Breast epithelium (tissue), 3 donors: ENCODE measurements around the gene PITPNM3.

Experiments used
- POLR2A ChIP-seq: fragments of 450-650 bp; IDR thresholded peaks from one replicate; pipeline ENCODE4 v1.6.1; 2016; ENCODE audit warnings: antibody characterized with exemption, mild to moderate bottlenecking, moderate library complexity
- POLR2AphosphoS5 ChIP-seq, 3 donors: sonication (generic); formaldehyde crosslinking; IDR thresholded peaks; one replicate each; pipeline ENCODE4 v1.6.1; 2017; ENCODE audit warnings: antibody characterized with exemption in 3 of 3
- TF ChIP-seq, protein P1 (sequence below), 3 donors: fragments of 450-650 bp; IDR thresholded peaks; one replicate each; pipeline ENCODE4 v1.5.1; 2016 to 2017; ENCODE audit warnings: antibody characterized with exemption in 3 of 3, mild to moderate bottlenecking in 3 of 3, moderate library complexity in 3 of 3

DNA sequence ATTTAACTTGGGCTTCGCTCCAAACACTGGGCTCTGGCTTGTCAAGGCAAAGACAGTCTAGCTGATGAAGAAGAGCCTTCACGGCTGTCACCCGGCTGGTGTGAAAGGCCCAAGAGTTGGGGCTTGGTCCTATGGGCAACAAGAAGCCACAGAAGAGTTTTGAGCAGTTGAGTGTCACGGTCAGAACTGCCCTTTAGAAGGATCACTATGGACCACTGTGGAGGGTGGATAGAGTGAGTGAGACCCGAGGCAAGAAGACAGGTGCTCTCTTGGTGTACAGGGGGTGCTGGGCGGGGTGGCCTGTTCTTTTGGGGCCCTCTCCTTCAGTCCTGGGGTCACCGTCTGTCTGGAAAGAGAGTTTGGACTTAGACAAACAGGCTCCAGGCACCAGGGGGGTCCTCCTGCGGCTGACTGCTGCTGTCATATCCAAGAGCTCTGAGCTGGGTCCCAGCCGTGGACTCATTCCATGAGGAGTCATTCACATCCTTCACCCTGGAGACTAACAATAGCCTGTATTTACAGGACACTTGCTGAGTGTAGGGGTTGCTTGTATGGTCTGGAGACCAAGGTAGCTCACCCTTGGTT is 109.7 kb downstream of the PITPNM3 start:
- TF ChIP-seq POLR2A (no peak), POLR2AphosphoS5 (IDR thresholded peaks at IDR 0.05) (no peak)
- TF ChIP-seq, protein P1, sequence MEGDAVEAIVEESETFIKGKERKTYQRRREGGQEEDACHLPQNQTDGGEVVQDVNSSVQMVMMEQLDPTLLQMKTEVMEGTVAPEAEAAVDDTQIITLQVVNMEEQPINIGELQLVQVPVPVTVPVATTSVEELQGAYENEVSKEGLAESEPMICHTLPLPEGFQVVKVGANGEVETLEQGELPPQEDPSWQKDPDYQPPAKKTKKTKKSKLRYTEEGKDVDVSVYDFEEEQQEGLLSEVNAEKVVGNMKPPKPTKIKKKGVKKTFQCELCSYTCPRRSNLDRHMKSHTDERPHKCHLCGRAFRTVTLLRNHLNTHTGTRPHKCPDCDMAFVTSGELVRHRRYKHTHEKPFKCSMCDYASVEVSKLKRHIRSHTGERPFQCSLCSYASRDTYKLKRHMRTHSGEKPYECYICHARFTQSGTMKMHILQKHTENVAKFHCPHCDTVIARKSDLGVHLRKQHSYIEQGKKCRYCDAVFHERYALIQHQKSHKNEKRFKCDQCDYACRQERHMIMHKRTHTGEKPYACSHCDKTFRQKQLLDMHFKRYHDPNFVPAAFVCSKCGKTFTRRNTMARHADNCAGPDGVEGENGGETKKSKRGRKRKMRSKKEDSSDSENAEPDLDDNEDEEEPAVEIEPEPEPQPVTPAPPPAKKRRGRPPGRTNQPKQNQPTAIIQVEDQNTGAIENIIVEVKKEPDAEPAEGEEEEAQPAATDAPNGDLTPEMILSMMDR (IDR thresholded peaks at IDR 0.05): no peak
